ACHN (cell line): Measurements from ENCODE around the gene PLCL2.

Source experiments
- DNase-seq: peaks from one replicate; pipeline ENCODE4 v3.0.0-alpha.2; 2015
- in situ Hi-C: cut with HindIII; loops from 2 replicates; pipeline ENCODE4 v1.10.0; 2017; ENCODE audit warnings: low sequenced_read_pairs, low pct_ligation_motif_present, low pct_unique_long_range_greater_than_20kb

The PLCL2 gene

GRCh38 chr3:16887130-16887529, 2.4 kb downstream of the PLCL2 start:
- in situ Hi-C loops: no loop called here
- no peak for DNase-seq

- DNase-seq: no peak
- in situ Hi-C loops: no loop called here
Observed at GRCh38 chr3:16888356-16888755, 3.6 kb downstream of the PLCL2 start.

- DNase-seq: peak; percentile 61
- in situ Hi-C loops: no loop called here
Observed at GRCh38 chr3:16888785-16889607, 4.2 kb downstream of the PLCL2 start.

- in situ Hi-C loops: no loop called here
- no peak for DNase-seq
Observed at GRCh38 chr3:16890597-16891333, 6.0 kb downstream of the PLCL2 start.

GRCh38 chr3:16893618-16894200, 9.0 kb downstream of the PLCL2 start:
- no peak for DNase-seq

GRCh38 chr3:16896094-16896627, 11.4 kb downstream of the PLCL2 start:
- DNase-seq: no peak
- in situ Hi-C loops: no loop called here

More at GRCh38 chr3:16893618-16894200, 9.0 kb downstream of the PLCL2 start:
- in situ Hi-C loops: no loop called here

GRCh38 chr3:16896820-16897219, 12.1 kb downstream of the PLCL2 start:
- in situ Hi-C loops: no loop called here
- DNase-seq: peak; percentile 29

- peak; percentile 58 for DNase-seq
Observed at GRCh38 chr3:16897254-16897926, 12.6 kb downstream of the PLCL2 start.

GRCh38 chr3:16898595-16899395, 14.0 kb downstream of the PLCL2 start:
- in situ Hi-C loops: no loop called here
- DNase-seq: no peak

More at GRCh38 chr3:16897254-16897926, 12.6 kb downstream of the PLCL2 start:
- in situ Hi-C loops: no loop called here

GRCh38 chr3:16899919-16900318, 15.2 kb downstream of the PLCL2 start:
- in situ Hi-C loops: no loop called here
- DNase-seq: no peak

GRCh38 chr3:16900779-16901440, 16.2 kb downstream of the PLCL2 start:
- in situ Hi-C loops: no loop called here
- DNase-seq: no peak

GRCh38 chr3:16904423-16905417, 20.0 kb downstream of the PLCL2 start:
- no peak for DNase-seq
- in situ Hi-C loops: no loop called here

GRCh38 chr3:16905704-16906103, 20.9 kb downstream of the PLCL2 start:
- DNase-seq: no peak
- in situ Hi-C loops: no loop called here

GRCh38 chr3:16906682-16907081, 21.9 kb downstream of the PLCL2 start:
- in situ Hi-C loops: no loop called here
- DNase-seq: no peak

GRCh38 chr3:16907243-16907642, 22.5 kb downstream of the PLCL2 start:
- in situ Hi-C loops: no loop called here
- DNase-seq: no peak

- no peak for DNase-seq
- in situ Hi-C loops: no loop called here
Observed at GRCh38 chr3:16908016-16908807, 23.5 kb downstream of the PLCL2 start.
